ENCODE data around the gene LRP1B.

DNA sequence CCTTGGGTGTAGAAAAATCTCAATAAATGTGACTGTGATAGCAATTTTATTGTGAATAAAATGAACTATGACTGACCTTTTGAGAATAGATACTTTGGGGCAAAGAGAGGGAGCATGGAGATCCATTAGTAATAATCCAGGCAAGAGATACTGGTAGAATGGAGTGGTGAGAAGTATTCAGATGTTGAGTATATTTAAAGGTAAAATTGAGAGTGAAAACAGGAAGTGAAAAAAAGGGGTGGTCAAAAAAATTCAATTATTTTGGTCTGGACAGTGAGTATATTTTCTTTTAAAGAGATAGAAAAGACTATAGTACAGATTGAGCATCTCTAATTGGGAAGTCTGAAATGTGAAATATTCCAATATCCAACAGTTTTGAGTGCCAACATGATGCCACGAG lies 1835.0 kb downstream of the LRP1B start:
- TF ChIP-seq ZNF274 (IDR thresholded peaks at IDR 0.05; ENCODE audit: low read depth, low read length): no peak
- no peak for TF ChIP-seq YY1 (IDR thresholded peaks at IDR 0.05; ENCODE audit: insufficient read depth, insufficient read length)

All from NT2/D1 (cell line).